ENCODE measurements around the gene PEX12. TPM values are rescaled to one million over a fixed set of nuclear protein-coding genes. Genes with fewer than 3 reads are reported as not detected.
A peak's percentile ranks its signal among the peaks of the same experiment; 100 is the strongest.

Gene PEX12
- total and polyA plus RNA-seq, 2 of the 4 experiments (the other 2 are of a cell fraction): 4.5 to 7.9 TPM

DNA sequence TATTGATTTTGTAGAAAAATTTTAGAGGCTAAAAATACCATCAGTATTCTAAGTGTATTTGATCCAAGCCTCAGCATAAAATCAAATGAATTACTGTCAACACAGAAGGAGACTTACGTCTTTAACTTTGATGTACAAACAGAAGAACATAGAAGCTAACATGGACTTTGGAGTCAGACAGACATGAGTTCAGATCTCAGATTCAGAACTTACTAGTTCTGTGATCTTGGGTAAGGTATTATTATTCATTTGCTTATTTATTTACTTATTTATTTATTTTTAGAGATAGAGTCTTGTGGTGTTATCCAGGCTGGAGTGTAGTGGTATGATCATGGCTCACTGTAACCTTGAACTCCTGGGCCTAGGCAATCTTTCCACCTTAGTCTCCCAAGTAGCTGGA, 36.9 kb downstream of the PEX12 start (continued):
- no peak for TF ChIP-seq RCOR1 (IDR thresholded peaks at IDR 0.05; ENCODE audit: insufficient replicate concordance, low read length)

- intact Hi-C loops (cut with micrococcal nuclease): loop anchor here (2.0 to 10.0 kb wide), 2 partner anchors 546 to 1120 kb away; no protein-coding TSS in a partner anchor
Observed at GRCh38 chr17:35540589-35541404, 37.6 kb downstream of the PEX12 start.

More at GRCh38 chr17:35540589-35541404, 37.6 kb downstream of the PEX12 start:
- TF ChIP-seq MAZ (IDR thresholded peaks at IDR 0.05; ENCODE audit: borderline replicate concordance, low read depth, low read length) (no peak), SMC3 (IDR thresholded peaks at IDR 0.05; ENCODE audit: low read depth, low read length) (no peak), NFE2L2 (IDR thresholded peaks at IDR 0.05; ENCODE audit: low read depth, low read length) (peak; percentile 68; the same call in 1 of the 2 replicates)
- peak overlapping the region; percentile 50 for H4K91ac ChIP-seq (ENCODE audit: insufficient read depth, low read depth, low read length)
- no peaks in the 10 kb centered on the region for H3K79me1 ChIP-seq (ENCODE audit: low read depth in 1 of 2, low read length in 2 of 2)
- peak overlapping the region; percentile 52; the same call in 1 of the 2 replicates for H3K9ac ChIP-seq (ENCODE audit: low read depth, low read length)
- H3K4ac ChIP-seq (ENCODE audit: low read depth, low read length): peak overlapping the region; percentile 66
- in situ Hi-C loops (cut with MboI; ENCODE audit: low sequenced_read_pairs): loop anchor here (25.0 kb wide), 1 partner anchor 1128 kb away; no protein-coding TSS in a partner anchor
- no peak overlapping the region for H3K56ac ChIP-seq (ENCODE audit: extremely low read depth, insufficient read depth, low read length)
- peak overlapping the region; percentile 90 for H4K5ac ChIP-seq (ENCODE audit: low read depth, low read length)
- H2BK20ac ChIP-seq (ENCODE audit: low read depth, low read length): peak overlapping the region; percentile 75; the same call in 1 of the 2 replicates
- peak overlapping the region; percentile 97 for H3K4me2 ChIP-seq (ENCODE audit: low read depth, low read length)
- peak overlapping the region; percentile 31; the same call in 1 of the 3 replicates for H2BK15ac ChIP-seq (ENCODE audit: low read depth, low read length)
- no CpG with 5 or more reads among the region's 8 CpGs for WGBS, 2 experiments (ENCODE audit: extremely low coverage in 2 of 2, insufficient read length in 1 of 2)
- peak overlapping the region; percentile 82; the same call in 1 of the 2 replicates for H3K27ac ChIP-seq (ENCODE audit: insufficient read depth, low read length)
- ChIA-PET CTCF (interaction anchor here (0.6 to 1.8 kb wide), 3 partner anchors 42 to 370 kb away, joined by 3 to 4 read pairs (median 3); no protein-coding TSS in a partner anchor), POLR2A (ENCODE audit: unreplicated experiment) (no interaction called here)
- no peaks in the 10 kb centered on the region for H3K9me1 ChIP-seq (ENCODE audit: insufficient read depth, low read length)
- DNase-seq (peak; percentile 51), ATAC-seq (ENCODE audit: low read depth) (peak; percentile 78)
- no peak overlapping the region for H2AK9ac ChIP-seq (replicated peaks; ENCODE audit: low read depth, low read length, poor library complexity)
- H4K8ac ChIP-seq (ENCODE audit: low read depth in 2 of 2, low read length in 2 of 2): peak overlapping the region; percentile 56 to 77; a peak in 3 of 4 replicates
- peak overlapping the region; percentile 86 for H2BK120ac ChIP-seq (ENCODE audit: low read depth, low read length)
- H3K27me3 ChIP-seq (ENCODE audit: control insufficient read depth, insufficient read depth, low read length): no peaks in the 10 kb centered on the region; the same call in 1 of the 2 replicates
- H4K20me1 ChIP-seq (ENCODE audit: insufficient read depth, low read length): no peaks in the 10 kb centered on the region
- H3K4me3 ChIP-seq (ENCODE audit: insufficient read depth, low read depth, low read length): peak overlapping the region; percentile 41; the same call in 1 of the 2 replicates
- no peaks in the 10 kb centered on the region for H3K36me3 ChIP-seq (ENCODE audit: control insufficient read depth, insufficient read depth, low read length)
- BruUV-seq (replicated peaks): no TSS peak
- peak overlapping the region; percentile 81 for H2AFZ ChIP-seq (replicated peaks; ENCODE audit: low read length, poor library complexity)
- H2AK5ac ChIP-seq (ENCODE audit: low read depth, low read length): peak overlapping the region; percentile 64; the same call in 1 of the 2 replicates
- peak overlapping the region; percentile 90 for H3K18ac ChIP-seq (ENCODE audit: low read depth, low read length)
- H3K23ac ChIP-seq (ENCODE audit: low read depth, low read length): peak overlapping the region; percentile 22; the same call in 1 of the 2 replicates
- peak overlapping the region; percentile 81 for H3K14ac ChIP-seq (replicated peaks; ENCODE audit: low read depth, low read length)
- no peaks in the 10 kb centered on the region for H3K9me3 ChIP-seq (ENCODE audit: control insufficient read depth, insufficient read depth, low read length)
- dilution Hi-C loops (cut with HindIII; ENCODE audit: low sequenced_read_pairs, unreplicated experiment): loop anchor here (25.0 kb wide), 2 partner anchors 228 to 353 kb away; partner anchors contain the start of gene SLC35G3
- H2BK5ac ChIP-seq (ENCODE audit: low read depth, low read length, poor library complexity, severe bottlenecking): peak overlapping the region; percentile 71
- no peaks in the 10 kb centered on the region for H3K4me1 ChIP-seq (ENCODE audit: control insufficient read depth, insufficient read depth, low read length)

All from IMR-90 (cell line).